K562 (cell line): Measurements from ENCODE around the gene ILDR1. TPM values are rescaled to one million over a fixed set of nuclear protein-coding genes. Genes with fewer than 3 reads are reported as not detected.

ENCODE experiments used
- ATAC-seq: fragments of 200-7000 bp; cut with Tn5 transposase; 3 replicates; pipeline ENCODE4 v1.9.1; 2020; ENCODE audit warnings: moderate library complexity
- BruUV-seq: library from RNA; stranded (reverse); fragments of 400-500 nt; replicated peaks from 2 replicates; lab custom pipeline; 2021; lab: Mats Ljungman, UMichigan
- CTCF ChIA-PET: fragments of 300-600 bp; formaldehyde crosslinking; extraction: SDS; loops from one replicate; lab custom pipeline; 2021; ENCODE audit warnings: low intra/inter-chr PET ratio; lab: Yijun Ruan, JAX
- POLR2A ChIA-PET: fragments of 300-600, 350-650 bp; sonication (Branson Sonifier 250); formaldehyde crosslinking; extraction: SDS; loops from one replicate; lab custom pipeline; 2021; ENCODE audit warnings: antibody characterized with exemption, inconsistent platforms; lab: Yijun Ruan, JAX
- DNase-seq, 4 experiments: peaks; one replicate each; pipeline versions ENCODE4 v3.0.0 to v3.0.0-alpha.2; 2011 to 2018; ENCODE audit warnings: low spot score in 3 of 4, mixed read lengths in 3 of 4; ENCODE audit errors: extremely low read depth in 1 of 4
- FAIRE-seq: peaks from 2 replicates; lab custom pipeline; 2011; peaks lifted over from hg19 to GRCh38; lab: Jason Lieb, UNC
- H2AFZ ChIP-seq: 2 replicates; pipeline ENCODE4 v1.6.0; 2011; ENCODE audit warnings: low read depth, low read length, control low read depth, inconsistent platforms
- H3K27ac ChIP-seq: fragments of 200-600 bp; 3 replicates; pipeline ENCODE4 v1.8.0; 2011; ENCODE audit warnings: low read depth, mild to moderate bottlenecking, control low read depth, inconsistent platforms, low read length, moderate library complexity, mixed read lengths; ENCODE audit errors: extremely low read depth
- H3K27me3 ChIP-seq, 2 experiments: fragments of 300-600 bp in 1 of 2; 2 replicates in 1 of 2; 3 replicates in 1 of 2; pipeline versions ENCODE4 v1.6.0 to v1.8.0; 2011; ENCODE audit warnings: inconsistent platforms in 2 of 2, low read length in 2 of 2, mild to moderate bottlenecking in 1 of 2, mixed read lengths in 1 of 2, moderate library complexity in 1 of 2; ENCODE audit not compliant: control insufficient read depth in 2 of 2, insufficient read depth in 2 of 2
- H3K36me3 ChIP-seq: fragments of 300-600 bp; 3 replicates; pipeline ENCODE4 v1.8.0; 2011; ENCODE audit warnings: mild to moderate bottlenecking, low read length, inconsistent platforms; ENCODE audit not compliant: control insufficient read depth, insufficient read depth
- H3K4me1 ChIP-seq, 2 experiments: fragments of 200-600 bp in 1 of 2; replicated peaks in 1 of 2; 2 replicates in 1 of 2; 3 replicates in 1 of 2; pipeline versions ENCODE4 v1.5.1 to v1.8.0; 2011; ENCODE audit warnings: inconsistent platforms in 2 of 2, low read length in 2 of 2, mild to moderate bottlenecking in 1 of 2, mixed read lengths in 1 of 2, moderate library complexity in 1 of 2; ENCODE audit not compliant: control insufficient read depth in 2 of 2, insufficient read depth in 2 of 2
- H3K4me2 ChIP-seq: 2 replicates; pipeline ENCODE4 v1.6.1; 2011; ENCODE audit warnings: low read length, control low read depth, inconsistent platforms, mixed read lengths; ENCODE audit not compliant: insufficient read depth
- H3K4me3 ChIP-seq: fragments of 200-600 bp; sonication (generic), shearing (Covaris generic); 2 replicates; pipeline ENCODE4 v1.5.1; 2016; ENCODE audit warnings: control low read depth, inconsistent platforms
- H3K79me2 ChIP-seq: fragments of 200-600 bp; 3 replicates; pipeline ENCODE4 v1.8.0; 2011; ENCODE audit warnings: low read length, inconsistent platforms; ENCODE audit not compliant: control insufficient read depth, insufficient read depth
- H3K9ac ChIP-seq, 2 experiments: 2 replicates each; pipeline versions ENCODE4 v1.6.0 to v1.6.1; 2011; ENCODE audit warnings: low read depth in 2 of 2, low read length in 2 of 2, control low read depth in 1 of 2, inconsistent platforms in 1 of 2, mild to moderate bottlenecking in 1 of 2, mixed read lengths in 1 of 2; ENCODE audit not compliant: insufficient read depth in 1 of 2
- H3K9me1 ChIP-seq: one replicate; pipeline ENCODE4 v1.6.0; 2011; ENCODE audit warnings: inconsistent platforms, mild to moderate bottlenecking, low read length, moderate library complexity; ENCODE audit not compliant: control insufficient read depth, insufficient read depth
- H3K9me3 ChIP-seq: replicated peaks from 2 replicates; pipeline ENCODE4 v1.5.1; 2011; ENCODE audit warnings: low read depth, low read length, inconsistent platforms; ENCODE audit not compliant: control insufficient read depth, insufficient read depth
- H4K20me1 ChIP-seq: replicated peaks from 2 replicates; pipeline ENCODE4 v1.6.1; 2011; ENCODE audit warnings: low read length, inconsistent platforms, mixed read lengths; ENCODE audit not compliant: control insufficient read depth, insufficient read depth
- CREM ChIP-seq: IDR thresholded peaks from 2 replicates; pipeline ENCODE4 v1.6.1; 2014; ENCODE audit warnings: antibody characterized with exemption, low read depth
- FOXK2 ChIP-seq, 2 experiments: fragments of 450-650 bp; IDR thresholded peaks in 1 of 2; conservative IDR thresholded peaks in 1 of 2; 2 replicates each; pipeline ENCODE4 v1.6.1; 2016; ENCODE audit warnings: low read depth in 2 of 2, mild to moderate bottlenecking in 1 of 2
- GTF2B ChIP-seq: IDR thresholded peaks from 2 replicates; pipeline ENCODE4 v1.6.1; 2011; ENCODE audit not compliant: insufficient read length; ENCODE audit errors: extremely low read depth
- HDAC8 ChIP-seq: fragments of 450-650 bp; IDR thresholded peaks from 2 replicates; pipeline ENCODE4 v1.6.1; 2016; ENCODE audit warnings: mild to moderate bottlenecking, missing genetic modification characterization, moderate library complexity, missing compliant biosample characterization
- KDM4B ChIP-seq, 2 experiments: fragments of 450-650 bp in 1 of 2; sonication (generic) in 1 of 2; IDR thresholded peaks; 2 replicates each; pipeline ENCODE4 v1.6.1; 2016 to 2017; ENCODE audit warnings: borderline replicate concordance in 2 of 2, antibody characterized with exemption in 1 of 2, low read depth in 1 of 2, mild to moderate bottlenecking in 1 of 2
- KLF13 ChIP-seq: fragments of 450-650 bp; IDR thresholded peaks from 2 replicates; pipeline ENCODE4 v1.6.1; 2016; ENCODE audit warnings: missing genetic modification characterization, low read depth, mild to moderate bottlenecking, missing compliant biosample characterization, moderate library complexity, borderline replicate concordance
- PKNOX1 ChIP-seq: fragments of 450-650 bp; IDR thresholded peaks from 2 replicates; pipeline ENCODE4 v1.6.1; 2016
- PTTG1 ChIP-seq: fragments of 450-650 bp; IDR thresholded peaks from 2 replicates; pipeline ENCODE4 v1.6.1; 2016; ENCODE audit warnings: low read depth, mild to moderate bottlenecking, missing genetic modification characterization, missing compliant biosample characterization
- TCF3 ChIP-seq: sonication (generic); formaldehyde crosslinking; IDR thresholded peaks from 2 replicates; pipeline ENCODE4 v1.4.0; 2020; ENCODE audit warnings: mild to moderate bottlenecking, missing genetic modification reagents
- ZNF140 ChIP-seq: fragments of 250-450 bp; sonication (Bioruptor Pico); IDR thresholded peaks from 2 replicates; pipeline ENCODE4 v1.8.0; 2021; ENCODE audit warnings: moderate library complexity, mild to moderate bottlenecking, inconsistent platforms
- WGBS: fragments of 100-300 bp; shearing (Covaris generic); methylation state at CpG from one replicate; pipeline ENCODE4 v1.1.6; 2016; ENCODE audit warnings: low coverage, mixed read lengths; ENCODE audit not compliant: insufficient coverage; ENCODE audit errors: missing lambda C conversion rate; 5-methylcytosine and 5-hydroxymethylcytosine counted together
- in situ Hi-C: fragments of 300-500 bp; cut with MboI; formaldehyde crosslinking; loops from 4 replicates; pipeline ENCODE4 v1.15.0; 2018; ENCODE audit warnings: inconsistent platforms, mixed read lengths
- intact Hi-C: fragments of 100-400 bp; cut with micrococcal nuclease; formaldehyde crosslinking; loops from 2 replicates; pipeline ENCODE4 v1.14.2; 2022
- polyA plus RNA-seq, 8 experiments: library from polyadenylated mRNA; depleted of rRNA in 4 of 8; stranded (reverse) in 5 of 8; unstranded in 3 of 8; fragments of >200 nt; fragmentation: Nextera tagmentation in 2 of 8; fragmentation: Illumina TruSeq in 1 of 8; extraction: Ambion mirVana in 2 of 8; extraction: Trizol in 1 of 8; gene quantifications; 2 replicates each; pipeline versions ENCODE4 v1.2.1 to v1.2.3, GENCODE V29; 2011 to 2014; ENCODE audit warnings: inconsistent platforms in 1 of 8, missing spikeins in 1 of 8
- total RNA-seq, 7 experiments: library from RNA; depleted of rRNA in 6 of 7; stranded (reverse); fragments of >200 nt in 6 of 7; fragmentation: Illumina TruSeq in 2 of 7; extraction: Trizol in 2 of 7; gene quantifications; 2 replicates each; pipeline versions ENCODE4 v1.2.1 to v1.2.3, GENCODE V29; 2011 to 2021; ENCODE audit warnings: low replicate concordance in 1 of 7

Gene ILDR1
- total and polyA plus RNA-seq, 9 of the 15 experiments (the other 6 are each of a cell fraction or from before 2014, with no cell fraction given) = 0.04 TPM; not detected in 8

- CTCF ChIA-PET = no interaction called here
- Histone ChIP-seq H3K4me2 (no peak overlapping the region), H3K4me3 (no peak overlapping the region), H3K9me3 (no peaks in the 10 kb centered on the region), H4K20me1 (no peaks in the 10 kb centered on the region), H3K9me1 (no peaks in the 10 kb centered on the region), H3K27ac (no peak overlapping the region), H3K36me3 (no peaks in the 10 kb centered on the region), H3K4me1 (no peaks in the 10 kb centered on the region), H3K9ac (no peak overlapping the region), H2AFZ (no peak overlapping the region), H3K27me3 (peaks cover 0 to 4% of the 10 kb centered on the region in 2 experiments; a peak in 2 of 5 replicates), H3K79me2 (no peaks in the 10 kb centered on the region)
- FAIRE-seq = no peak
- in situ Hi-C loops = no loop called here
- ATAC-seq = no peak
- WGBS = 3% methylated on average over 5 of the region's 5 CpGs
- no peak for DNase-seq
- TF ChIP-seq TCF3 (CRISPR knock-in tag) (no peak), KLF13 (tag) (no peak), PKNOX1 (no peak), KDM4B (IDR thresholded peaks at IDR 0.05; ENCODE audit: borderline replicate concordance in 2 of 2, low read depth in 1 of 2) (no peak), GTF2B (no peak), CREM (no peak), FOXK2 (conservative IDR thresholded peaks at IDR 0.05 in 1 of 2, IDR thresholded peaks at IDR 0.05 in 1 of 2; ENCODE audit: low read depth in 2 of 2) (no peak), ZNF140 (CRISPR knock-in tag) (no peak), PTTG1 (tag) (no peak), HDAC8 (tag) (no peak)
- no TSS peak for BruUV-seq
- intact Hi-C loops = no loop called here
- POLR2A ChIA-PET = interaction anchor here (0.7 kb wide), 1 partner anchor 62 kb away, joined by 3 read pairs; no protein-coding TSS in a partner anchor
Observed at GRCh38 chr3:122013448-122013925, 8.6 kb downstream of the ILDR1 start.
